ENCODE results near the gene ZBTB17.
"Not testable (repeated sequence)": the region's sequence is repeated elsewhere in the genome, so short reads cannot be mapped to it uniquely, and the experiment has no call there.

GRCh38 chr1:15892857-15893599, 82.9 kb downstream of the ZBTB17 start:
- TF ChIP-seq CTCF (IDR thresholded peaks at IDR 0.05; ENCODE audit: low read depth, low read length); EZH2phosphoT487 (IDR thresholded peaks at IDR 0.05; ENCODE audit: low read depth): not testable (repeated sequence)
